SU-DHL-6 (cell line): Measurements from ENCODE around the gene DEDD.

Source experiments
- CTCF ChIP-seq: fragments of 200-600 bp; sonication (generic); IDR thresholded peaks from one replicate; pipeline ENCODE4 v1.5.1; 2017; ENCODE audit warnings: antibody characterized with exemption, mild to moderate bottlenecking, low read length, moderate library complexity; ENCODE audit not compliant: insufficient read depth, poor library complexity, severe bottlenecking
- EZH2phosphoT487 ChIP-seq: fragments of 200-600 bp; sonication (generic), shearing (Covaris generic); conservative IDR thresholded peaks from 2 replicates; pipeline ENCODE4 v1.6.1; 2018; ENCODE audit warnings: mild to moderate bottlenecking, antibody characterized with exemption, low read length, moderate library complexity, mixed read lengths

GRCh38 chr1:161153682-161154337 lies 21.3 kb upstream of the DEDD start, which contains the start of gene UFC1:
- no peak for TF ChIP-seq CTCF
- no peak for TF ChIP-seq EZH2phosphoT487
